Ovary (tissue), 9 donors: Measurements from ENCODE around the gene GFRA3. TPM values are rescaled to one million over a fixed set of nuclear protein-coding genes. Genes with fewer than 3 reads are reported as not detected.

Experiments used
- DNase-seq, 5 donors: peaks; one replicate each; pipeline ENCODE4 v3.0.0-alpha.2; 2019 to 2020
- H3K27ac ChIP-seq, 2 donors: fragments of 200-600 bp; one replicate each; pipeline versions ENCODE4 v1.5.1 to v1.8.0; 2019 to 2022
- H3K27me3 ChIP-seq: fragments of 200-600 bp; one replicate; pipeline ENCODE4 v1.8.0; 2022
- H3K36me3 ChIP-seq: fragments of 200-600 bp; sonication (generic); one replicate; pipeline ENCODE4 v1.5.1; 2019
- H3K4me1 ChIP-seq: one replicate; pipeline ENCODE4 v1.8.1; 2013; ENCODE audit warnings: mild to moderate bottlenecking, moderate library complexity; ENCODE audit not compliant: insufficient read depth
- H3K4me3 ChIP-seq: fragments of 200-600 bp; sonication (generic); one replicate; pipeline ENCODE4 v1.5.1; 2017
- H3K9me3 ChIP-seq, 2 donors: fragments of 200-600 bp in 1 of 2; sonication (generic) in 1 of 2; one replicate each; pipeline versions ENCODE4 v1.5.1 to v1.8.1; 2013 to 2019; ENCODE audit warnings: mild to moderate bottlenecking in 1 of 2, moderate library complexity in 1 of 2
- EP300 ChIP-seq: sonication (generic); formaldehyde crosslinking; IDR thresholded peaks from one replicate; pipeline ENCODE4 v1.6.1; 2017; ENCODE audit warnings: antibody characterized with exemption
- POLR2A ChIP-seq: fragments of 450-650 bp; IDR thresholded peaks from one replicate; pipeline ENCODE4 v1.6.1; 2017; ENCODE audit warnings: antibody characterized with exemption, mild to moderate bottlenecking, moderate library complexity
- whole genome bisulfite sequencing, 3 donors: extraction: QIAGEN DNeasy Blood & Tissue Kit in 1 of 3; methylation state at CpG; one replicate each; pipeline versions ENCODE4 v1.1.5 to v1.1.7; 2013 to 2017; 5-methylcytosine and 5-hydroxymethylcytosine counted together
- intact Hi-C, 4 donors: fragments of 100-400 bp; cut with DNase I; formaldehyde crosslinking; loops; one replicate each; pipeline versions ENCODE4 v1.11.0 to v1.15.1; 2022 to 2023
- polyA plus RNA-seq, 2 donors: library from polyadenylated mRNA; stranded (reverse); fragments of 200-250 nt in 1 of 2; fragments of 350-450 nt in 1 of 2; fragmentation: Illumina TruSeq in 1 of 2; extraction: RNeasy Lipid Tissue Mini Kit (QIAGEN cat#74804) in 1 of 2; gene quantifications; one replicate each; pipeline ENCODE4 v1.2.3, GENCODE V29; 2013 to 2014
- total RNA-seq, 7 donors: library from RNA; depleted of rRNA in 2 of 7; stranded (reverse); fragments of >200 nt in 2 of 7; fragmentation: NEBNext Ultra II Directional in 3 of 7; extraction: Animal tissue kit (Norgen Biotek cat#: 25700) in 3 of 7; gene quantifications; one replicate each; pipeline versions ENCODE4 v1.1.0 to v1.2.4, GENCODE V29; 2016 to 2023
- TF ChIP-seq, protein P1 (sequence below), 3 donors: fragments of 450-650 bp in 2 of 3; fragments of 200-600 bp in 1 of 3; IDR thresholded peaks; one replicate each; pipeline versions ENCODE4 v1.5.1 to v1.8.0; 2016 to 2022; ENCODE audit warnings: antibody characterized with exemption in 3 of 3, mild to moderate bottlenecking in 1 of 3
- donor health status: DM: no; HTN: no; CAD: no; lungs with moderate emphysema.
- donor health status: DM: no; HTN: no; CAD: no.
- donor health status: Bipolar disorder and iron deficiency.
- donor health status: DM: yes; HTN: yes; CAD: no.
- donor health status: DM: no; HTN: no; CAD: no.
- donor health status: DM: yes; HTN: yes; CAD: no.

Gene GFRA3
- total and polyA plus RNA-seq, 9 donors, result 0.18 to 2.5 (median 0.38) TPM; not detected in 2

DNA sequence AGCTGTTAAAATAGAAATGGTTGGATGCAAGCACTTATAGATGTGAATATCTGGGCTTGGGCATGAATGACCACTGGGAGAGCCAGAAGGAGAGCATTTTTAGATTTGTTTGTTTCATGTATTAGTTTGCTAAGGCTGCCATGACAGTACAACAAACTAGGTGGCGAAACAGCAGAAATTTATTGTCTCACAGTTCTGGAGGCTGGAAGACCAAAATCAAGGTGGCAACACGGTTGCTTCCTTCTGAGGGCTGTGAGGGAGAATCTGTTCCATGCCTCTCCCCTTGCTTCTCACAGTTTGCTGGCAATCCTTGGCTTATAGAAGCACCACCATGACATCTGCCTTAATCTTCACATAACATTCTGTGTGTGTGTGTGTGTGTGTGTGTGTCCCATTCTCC, 41.1 kb downstream of the GFRA3 start:
- H3K4me1 ChIP-seq, result peaks cover 1% of the 10 kb centered on the region
- no peaks in the 10 kb centered on the region for H3K9me3 ChIP-seq
- TF ChIP-seq EP300 (no peak), POLR2A (no peak)
- TF ChIP-seq, protein P1, sequence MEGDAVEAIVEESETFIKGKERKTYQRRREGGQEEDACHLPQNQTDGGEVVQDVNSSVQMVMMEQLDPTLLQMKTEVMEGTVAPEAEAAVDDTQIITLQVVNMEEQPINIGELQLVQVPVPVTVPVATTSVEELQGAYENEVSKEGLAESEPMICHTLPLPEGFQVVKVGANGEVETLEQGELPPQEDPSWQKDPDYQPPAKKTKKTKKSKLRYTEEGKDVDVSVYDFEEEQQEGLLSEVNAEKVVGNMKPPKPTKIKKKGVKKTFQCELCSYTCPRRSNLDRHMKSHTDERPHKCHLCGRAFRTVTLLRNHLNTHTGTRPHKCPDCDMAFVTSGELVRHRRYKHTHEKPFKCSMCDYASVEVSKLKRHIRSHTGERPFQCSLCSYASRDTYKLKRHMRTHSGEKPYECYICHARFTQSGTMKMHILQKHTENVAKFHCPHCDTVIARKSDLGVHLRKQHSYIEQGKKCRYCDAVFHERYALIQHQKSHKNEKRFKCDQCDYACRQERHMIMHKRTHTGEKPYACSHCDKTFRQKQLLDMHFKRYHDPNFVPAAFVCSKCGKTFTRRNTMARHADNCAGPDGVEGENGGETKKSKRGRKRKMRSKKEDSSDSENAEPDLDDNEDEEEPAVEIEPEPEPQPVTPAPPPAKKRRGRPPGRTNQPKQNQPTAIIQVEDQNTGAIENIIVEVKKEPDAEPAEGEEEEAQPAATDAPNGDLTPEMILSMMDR (IDR thresholded peaks at IDR 0.05), result no peak
- 65 to 67% (median 67%) methylated on average over 2 of the region's 2 CpGs for WGBS, 3 donors
- H3K4me3 ChIP-seq, result no peak overlapping the region
- H3K27ac ChIP-seq, result no peak overlapping the region
- DNase-seq, result no peak
- H3K36me3 ChIP-seq, result no peaks in the 10 kb centered on the region
- intact Hi-C loops, result no loop called here
- H3K27me3 ChIP-seq, result no peaks in the 10 kb centered on the region

DNA sequence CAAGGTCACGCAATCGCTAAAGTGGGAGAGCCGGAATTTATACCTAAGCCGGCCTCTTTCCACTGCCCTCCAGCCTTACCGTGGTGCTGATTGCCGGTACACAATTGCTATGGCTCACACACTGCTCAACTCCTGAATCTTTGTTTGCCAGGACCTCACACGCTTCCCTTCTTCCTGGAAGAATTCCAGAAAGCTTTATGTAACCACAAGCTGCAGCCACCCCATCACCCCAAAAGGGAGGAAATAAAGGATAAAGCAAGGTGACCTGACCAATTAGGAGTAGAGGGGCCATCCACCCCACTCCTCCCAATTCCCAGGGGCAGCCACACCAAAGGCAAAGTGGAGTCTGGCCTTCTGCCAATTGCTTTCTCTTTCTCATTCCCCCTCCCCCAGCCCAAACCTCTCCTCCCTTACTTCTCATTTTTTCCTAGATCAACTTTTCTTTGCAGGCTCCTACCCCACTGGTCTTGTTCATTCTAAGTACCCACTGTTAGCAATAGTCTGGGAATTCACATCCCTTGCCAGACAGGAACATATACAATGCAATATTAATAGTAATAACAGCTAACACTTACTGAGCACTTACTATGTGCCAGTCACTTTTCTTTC, 43.3 kb downstream of the GFRA3 start:
- WGBS, 3 donors, result 17 to 27% (median 18%) methylated on average over 7 of the region's 7 CpGs
- Histone ChIP-seq H3K4me1 (peaks cover 1% of the 10 kb centered on the region), H3K27me3 (no peaks in the 10 kb centered on the region), H3K9me3 (no peaks in the 10 kb centered on the region), H3K4me3 (no peak overlapping the region), H3K36me3 (no peaks in the 10 kb centered on the region), H3K27ac (no peak overlapping the region)
- no peak for TF ChIP-seq EP300
- TF ChIP-seq POLR2A, result no peak
- TF ChIP-seq, protein P1 (IDR thresholded peaks at IDR 0.05), result no peak
- intact Hi-C loops, result no loop called here
- DNase-seq, result no peak

DNA sequence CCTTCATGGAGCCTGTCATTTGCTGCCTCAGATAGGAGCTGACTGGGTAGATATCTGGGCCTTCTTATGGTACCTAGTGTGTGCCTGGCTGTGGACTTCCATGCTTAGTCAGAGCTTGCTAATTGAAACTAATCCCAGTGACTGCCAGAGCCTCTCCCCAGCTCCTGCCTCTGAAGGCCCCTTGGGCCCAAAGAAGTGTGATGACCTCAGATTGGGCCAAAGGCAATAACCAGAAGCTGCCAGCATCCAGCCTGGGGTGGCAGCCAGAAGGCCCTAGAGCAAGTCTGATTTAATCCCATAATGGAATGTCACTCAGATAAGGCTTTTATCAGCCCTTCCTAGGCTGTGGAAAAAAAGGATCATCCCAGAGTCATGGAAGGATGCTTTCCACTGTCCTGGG, 44.2 kb downstream of the GFRA3 start:
- no peak overlapping the region for H3K4me3 ChIP-seq
- no peak for TF ChIP-seq POLR2A
- no peak for TF ChIP-seq EP300
- TF ChIP-seq, protein P1 (IDR thresholded peaks at IDR 0.05), result no peak
- peaks cover 1% of the 10 kb centered on the region for H3K4me1 ChIP-seq
- no peaks in the 10 kb centered on the region for H3K9me3 ChIP-seq
- no peaks in the 10 kb centered on the region for H3K27me3 ChIP-seq
- no peak for DNase-seq
- H3K27ac ChIP-seq, result no peak overlapping the region
- intact Hi-C loops, result no loop called here
- H3K36me3 ChIP-seq, result no peaks in the 10 kb centered on the region

DNA sequence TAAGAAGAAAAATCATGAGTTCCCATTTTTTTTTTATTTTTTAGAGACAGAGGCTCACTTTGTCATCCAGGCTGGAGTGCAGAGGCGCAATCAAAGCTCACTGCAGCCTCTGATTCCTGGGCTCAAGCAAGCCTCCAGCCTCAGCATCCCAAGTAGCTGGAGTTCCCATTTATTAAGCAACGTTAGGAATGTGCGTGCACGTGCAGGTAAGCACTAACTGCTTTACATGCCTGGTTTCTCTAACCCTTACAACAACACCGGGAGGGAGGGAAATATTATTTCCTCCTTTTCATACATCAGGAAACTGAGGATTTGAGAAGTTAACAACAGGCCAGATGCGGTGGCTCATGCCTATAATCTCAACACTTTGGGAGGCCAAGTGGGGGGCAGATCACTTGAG, 45.0 kb downstream of the GFRA3 start:
- no peaks in the 10 kb centered on the region for H3K36me3 ChIP-seq
- H3K27ac ChIP-seq, result no peak overlapping the region
- no peaks in the 10 kb centered on the region for H3K27me3 ChIP-seq
- no peak overlapping the region for H3K4me3 ChIP-seq
- DNase-seq, result no peak
- TF ChIP-seq EP300 (no peak), POLR2A (no peak)
- TF ChIP-seq, protein P1 (IDR thresholded peaks at IDR 0.05), result no peak
- H3K9me3 ChIP-seq, result no peaks in the 10 kb centered on the region
- H3K4me1 ChIP-seq, result peaks cover 1% of the 10 kb centered on the region
- WGBS, 3 donors, result 78 to 82% (median 78%) methylated on average over 6 of the region's 6 CpGs
- intact Hi-C loops, result no loop called here
